ENCODE results near the gene TGOLN2.

TGOLN2 gene

DNA sequence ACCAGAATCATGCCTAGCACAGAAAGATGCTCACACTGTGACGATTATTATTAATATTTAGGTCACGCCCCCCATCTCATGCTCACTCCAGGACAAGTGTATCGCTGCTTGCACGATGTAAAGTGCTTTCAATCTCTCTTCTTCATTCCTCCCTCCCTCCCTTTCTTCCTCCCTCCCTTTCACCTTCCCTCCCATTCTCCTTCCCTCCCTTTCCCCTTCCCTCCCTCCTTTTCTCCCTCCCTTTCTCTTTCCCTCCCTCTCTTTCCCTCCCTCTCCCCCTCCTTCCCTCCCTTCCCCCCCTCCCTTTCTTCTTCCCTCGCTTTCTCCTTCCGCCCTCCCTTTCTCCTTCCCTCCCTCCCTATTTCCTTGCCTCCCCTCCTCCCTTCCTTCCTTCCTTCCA, 19.6 kb downstream of the TGOLN2 start:
- Histone ChIP-seq H3K9ac (ENCODE audit: low read depth, low read length, poor library complexity) (no peak overlapping the region), H2BK15ac (ENCODE audit: low read length) (no peak overlapping the region), H3K23ac (ENCODE audit: low read depth, low read length, poor library complexity) (no peak overlapping the region), H4K91ac (ENCODE audit: low read depth, low read length, poor library complexity) (no peak overlapping the region), H3K27ac (replicated peaks; ENCODE audit: low read length) (no peak overlapping the region), H3K4me2 (ENCODE audit: insufficient read depth, low read length, poor library complexity, severe bottlenecking) (no peak overlapping the region), H2BK12ac (ENCODE audit: low read length) (no peak overlapping the region), H3K4me3 (ENCODE audit: low read length in 2 of 2) (no peak overlapping the region), H3K27me3 (ENCODE audit: control insufficient read depth in 3 of 3, insufficient read depth in 3 of 3, low read depth in 1 of 3, low read length in 3 of 3) (no peaks in the 10 kb centered on the region), H3K18ac (ENCODE audit: low read length) (no peak overlapping the region), H2BK5ac (ENCODE audit: low read length) (no peak overlapping the region), H4K8ac (ENCODE audit: low read depth, low read length) (no peak overlapping the region), H2BK120ac (ENCODE audit: low read depth, low read length) (no peak overlapping the region), H3K4ac (ENCODE audit: low read length) (no peak overlapping the region), H2AFZ (ENCODE audit: low read length) (no peak overlapping the region), H2AK5ac (ENCODE audit: low read depth, low read length) (no peak overlapping the region), H3K14ac (ENCODE audit: low read length) (no peak overlapping the region), H3K36me3 (replicated peaks in 1 of 2; ENCODE audit: control insufficient read depth in 2 of 2, insufficient read depth in 2 of 2, low read length in 2 of 2) (peaks cover 35 to 73% of the 10 kb centered on the region in 2 donors), H3K9me3 (replicated peaks in 1 of 2; ENCODE audit: control insufficient read depth in 2 of 2, insufficient read depth in 1 of 2, low read depth in 1 of 2, low read length in 2 of 2) (no peaks in the 10 kb centered on the region), H3K79me1 (ENCODE audit: low read depth, low read length) (no peaks in the 10 kb centered on the region), H3K4me1 (ENCODE audit: control insufficient read depth in 2 of 2, insufficient read depth in 1 of 2, low read depth in 1 of 2, low read length in 2 of 2) (no peaks in the 10 kb centered on the region)
- no peak for DNase-seq (ENCODE audit: low spot score)
- 92% methylated on average over 2 of the region's 6 CpGs; no CpG with 5 or more reads in 1 of the 2 donors for WGBS, 2 donors (ENCODE audit: extremely low coverage in 2 of 2, insufficient read length in 2 of 2, insufficient replicate concordance in 1 of 2)

DNA sequence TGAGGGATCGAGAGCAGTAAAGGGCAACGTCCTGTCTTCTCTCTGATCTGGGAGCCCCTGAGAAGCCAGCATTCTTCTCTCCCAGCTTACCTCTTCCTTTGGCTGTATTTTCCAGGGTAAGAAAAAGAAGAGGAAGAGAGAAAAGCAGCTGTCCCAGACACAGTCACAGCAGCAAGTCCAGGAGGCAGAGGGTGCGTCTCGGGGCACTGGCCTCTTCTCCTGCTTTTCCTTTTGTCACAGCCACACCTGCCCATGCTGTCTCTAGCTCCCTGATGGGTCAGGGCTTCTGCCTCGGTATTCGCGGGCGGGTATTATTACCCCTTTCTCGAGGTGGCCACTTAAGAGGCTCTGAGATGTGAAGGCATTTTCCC, 20.3 kb downstream of the TGOLN2 start:
- H3K14ac ChIP-seq (ENCODE audit: low read length): no peak overlapping the region
- no peak overlapping the region for H3K4me2 ChIP-seq (ENCODE audit: insufficient read depth, low read length, poor library complexity, severe bottlenecking)
- no peak overlapping the region for H4K8ac ChIP-seq (ENCODE audit: low read depth, low read length)
- no peak overlapping the region for H3K4ac ChIP-seq (ENCODE audit: low read length)
- no peak overlapping the region for H3K23ac ChIP-seq (ENCODE audit: low read depth, low read length, poor library complexity)
- no peak overlapping the region for H2BK12ac ChIP-seq (ENCODE audit: low read length)
- H3K36me3 ChIP-seq (replicated peaks in 1 of 2; ENCODE audit: control insufficient read depth in 2 of 2, insufficient read depth in 2 of 2, low read length in 2 of 2): peaks cover 37 to 80% of the 10 kb centered on the region in 2 donors
- no peak overlapping the region for H4K91ac ChIP-seq (ENCODE audit: low read depth, low read length, poor library complexity)
- H2BK15ac ChIP-seq (ENCODE audit: low read length): no peak overlapping the region
- no peaks in the 10 kb centered on the region for H3K9me3 ChIP-seq (replicated peaks in 1 of 2; ENCODE audit: control insufficient read depth in 2 of 2, insufficient read depth in 1 of 2, low read depth in 1 of 2, low read length in 2 of 2)
- no peak overlapping the region for H2AFZ ChIP-seq (ENCODE audit: low read length)
- no peaks in the 10 kb centered on the region for H3K27me3 ChIP-seq (ENCODE audit: control insufficient read depth in 3 of 3, insufficient read depth in 3 of 3, low read depth in 1 of 3, low read length in 3 of 3)
- H2AK5ac ChIP-seq (ENCODE audit: low read depth, low read length): no peak overlapping the region
- no peak for DNase-seq (ENCODE audit: low spot score)
- H2BK120ac ChIP-seq (ENCODE audit: low read depth, low read length): no peak overlapping the region
- no CpG with 5 or more reads among the region's 9 CpGs for WGBS, 2 donors (ENCODE audit: extremely low coverage in 2 of 2, insufficient read length in 2 of 2, insufficient replicate concordance in 1 of 2)
- H3K4me1 ChIP-seq (ENCODE audit: control insufficient read depth in 2 of 2, insufficient read depth in 1 of 2, low read depth in 1 of 2, low read length in 2 of 2): no peaks in the 10 kb centered on the region
- H3K4me3 ChIP-seq (ENCODE audit: low read length in 2 of 2): no peak overlapping the region
- no peaks in the 10 kb centered on the region for H3K79me1 ChIP-seq (ENCODE audit: low read depth, low read length)
- no peak overlapping the region for H3K18ac ChIP-seq (ENCODE audit: low read length)
- H2BK5ac ChIP-seq (ENCODE audit: low read length): no peak overlapping the region
- no peak overlapping the region for H3K27ac ChIP-seq (replicated peaks; ENCODE audit: low read length)
- no peak overlapping the region for H3K9ac ChIP-seq (ENCODE audit: low read depth, low read length, poor library complexity)

GRCh38 chr2:85303780-85304531, 23.8 kb downstream of the TGOLN2 start:
- Histone ChIP-seq H2AK5ac (ENCODE audit: low read depth, low read length) (no peak overlapping the region), H3K4me2 (ENCODE audit: insufficient read depth, low read length, poor library complexity, severe bottlenecking) (no peak overlapping the region), H3K27ac (replicated peaks; ENCODE audit: low read length) (no peak overlapping the region), H3K9ac (ENCODE audit: low read depth, low read length, poor library complexity) (peak overlapping the region; percentile 38), H3K27me3 (ENCODE audit: control insufficient read depth in 3 of 3, insufficient read depth in 3 of 3, low read depth in 1 of 3, low read length in 3 of 3) (no peaks in the 10 kb centered on the region), H2BK120ac (ENCODE audit: low read depth, low read length) (no peak overlapping the region), H3K79me1 (ENCODE audit: low read depth, low read length) (no peaks in the 10 kb centered on the region), H2BK5ac (ENCODE audit: low read length) (no peak overlapping the region), H3K14ac (ENCODE audit: low read length) (no peak overlapping the region), H3K9me3 (replicated peaks in 1 of 2; ENCODE audit: control insufficient read depth in 2 of 2, insufficient read depth in 1 of 2, low read depth in 1 of 2, low read length in 2 of 2) (no peaks in the 10 kb centered on the region), H2BK12ac (ENCODE audit: low read length) (no peak overlapping the region), H3K4me3 (ENCODE audit: low read length in 2 of 2) (no peak overlapping the region), H2AFZ (ENCODE audit: low read length) (no peak overlapping the region), H4K91ac (ENCODE audit: low read depth, low read length, poor library complexity) (no peak overlapping the region), H3K23ac (ENCODE audit: low read depth, low read length, poor library complexity) (peak overlapping the region; percentile 5), H3K18ac (ENCODE audit: low read length) (no peak overlapping the region), H3K36me3 (replicated peaks in 1 of 2; ENCODE audit: control insufficient read depth in 2 of 2, insufficient read depth in 2 of 2, low read length in 2 of 2) (peaks cover 36 to 67% of the 10 kb centered on the region in 2 donors), H3K4me1 (ENCODE audit: control insufficient read depth in 2 of 2, insufficient read depth in 1 of 2, low read depth in 1 of 2, low read length in 2 of 2) (peaks cover 0 to 2% of the 10 kb centered on the region in 2 donors), H4K8ac (ENCODE audit: low read depth, low read length) (no peak overlapping the region), H3K4ac (ENCODE audit: low read length) (no peak overlapping the region), H2BK15ac (ENCODE audit: low read length) (no peak overlapping the region)
- WGBS, 2 donors (ENCODE audit: extremely low coverage in 2 of 2, insufficient read length in 2 of 2, insufficient replicate concordance in 1 of 2): no CpG with 5 or more reads among the region's 28 CpGs
- no peak for DNase-seq (ENCODE audit: low spot score)

- Histone ChIP-seq H3K14ac (ENCODE audit: low read length) (no peak overlapping the region), H3K4me3 (ENCODE audit: low read length in 2 of 2) (no peak overlapping the region), H3K4ac (ENCODE audit: low read length) (no peak overlapping the region), H3K18ac (ENCODE audit: low read length) (no peak overlapping the region), H2BK12ac (ENCODE audit: low read length) (no peak overlapping the region), H2BK120ac (ENCODE audit: low read depth, low read length) (no peak overlapping the region), H3K27ac (replicated peaks; ENCODE audit: low read length) (no peak overlapping the region), H3K79me1 (ENCODE audit: low read depth, low read length) (no peaks in the 10 kb centered on the region), H3K27me3 (ENCODE audit: control insufficient read depth in 3 of 3, insufficient read depth in 3 of 3, low read depth in 1 of 3, low read length in 3 of 3) (no peaks in the 10 kb centered on the region), H2AK5ac (ENCODE audit: low read depth, low read length) (no peak overlapping the region), H3K9ac (ENCODE audit: low read depth, low read length, poor library complexity) (no peak overlapping the region), H2BK15ac (ENCODE audit: low read length) (no peak overlapping the region), H3K36me3 (replicated peaks in 1 of 2; ENCODE audit: control insufficient read depth in 2 of 2, insufficient read depth in 2 of 2, low read length in 2 of 2) (peaks cover 24 to 50% of the 10 kb centered on the region in 2 donors), H3K9me3 (replicated peaks in 1 of 2; ENCODE audit: control insufficient read depth in 2 of 2, insufficient read depth in 1 of 2, low read depth in 1 of 2, low read length in 2 of 2) (no peaks in the 10 kb centered on the region), H3K4me1 (ENCODE audit: control insufficient read depth in 2 of 2, insufficient read depth in 1 of 2, low read depth in 1 of 2, low read length in 2 of 2) (peaks cover 2 to 5% of the 10 kb centered on the region in 2 donors), H2BK5ac (ENCODE audit: low read length) (no peak overlapping the region), H4K91ac (ENCODE audit: low read depth, low read length, poor library complexity) (no peak overlapping the region), H3K23ac (ENCODE audit: low read depth, low read length, poor library complexity) (no peak overlapping the region), H2AFZ (ENCODE audit: low read length) (no peak overlapping the region), H4K8ac (ENCODE audit: low read depth, low read length) (no peak overlapping the region), H3K4me2 (ENCODE audit: insufficient read depth, low read length, poor library complexity, severe bottlenecking) (no peak overlapping the region)
- DNase-seq (ENCODE audit: low spot score): no peak
- no CpG with 5 or more reads among the region's 6 CpGs for WGBS, 2 donors (ENCODE audit: extremely low coverage in 2 of 2, insufficient read length in 2 of 2, insufficient replicate concordance in 1 of 2)
These were observed 25.7 kb downstream of the TGOLN2 start for GRCh38 chr2:85302121-85302520.
